Fibroblast of peridontal ligament (primary cell): ENCODE results near the gene HEPHL1.

ENCODE experiments used
- DNase-seq: peaks from one replicate; pipeline ENCODE4 v3.0.0-alpha.2; 2010; ENCODE audit errors: extremely low read depth

HEPHL1 gene

DNA sequence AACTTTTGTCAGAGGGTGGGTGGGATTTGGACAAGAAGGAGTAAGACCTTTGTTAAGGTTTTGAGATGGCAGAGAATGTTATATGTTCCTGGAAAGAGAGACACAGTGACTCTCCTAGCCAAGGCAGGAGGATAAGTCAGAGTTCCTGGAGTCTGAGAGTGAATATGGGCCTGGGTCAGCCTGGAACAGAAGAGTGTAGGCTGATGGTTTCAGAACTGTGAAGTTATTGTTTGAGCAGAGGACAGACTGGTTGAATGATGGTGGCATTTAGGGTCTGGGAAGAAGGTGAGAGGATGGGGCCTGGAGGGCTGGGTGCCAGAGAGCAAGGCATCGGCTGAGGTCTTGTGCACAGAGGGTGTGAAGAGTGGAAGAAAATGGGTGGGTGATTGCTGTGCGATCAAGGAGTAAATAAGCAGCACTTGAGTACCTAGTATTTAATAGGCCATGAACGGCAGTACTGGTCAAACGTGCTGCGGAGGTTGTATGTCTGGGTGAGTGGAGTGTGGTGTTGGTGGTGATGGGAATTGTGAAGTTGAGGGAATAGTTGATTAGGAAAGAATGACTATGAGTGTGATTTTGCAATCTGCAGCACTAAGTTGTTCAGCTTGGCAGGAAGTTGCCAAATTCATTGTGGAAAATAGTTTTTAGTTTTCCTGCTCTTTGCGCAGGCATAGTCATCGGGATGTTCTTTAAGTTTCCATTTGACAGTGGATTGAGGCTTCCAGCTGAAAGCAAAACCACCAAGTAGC is 109.3 kb downstream of the HEPHL1 start:
- DNase-seq: peak; percentile 97

DNA sequence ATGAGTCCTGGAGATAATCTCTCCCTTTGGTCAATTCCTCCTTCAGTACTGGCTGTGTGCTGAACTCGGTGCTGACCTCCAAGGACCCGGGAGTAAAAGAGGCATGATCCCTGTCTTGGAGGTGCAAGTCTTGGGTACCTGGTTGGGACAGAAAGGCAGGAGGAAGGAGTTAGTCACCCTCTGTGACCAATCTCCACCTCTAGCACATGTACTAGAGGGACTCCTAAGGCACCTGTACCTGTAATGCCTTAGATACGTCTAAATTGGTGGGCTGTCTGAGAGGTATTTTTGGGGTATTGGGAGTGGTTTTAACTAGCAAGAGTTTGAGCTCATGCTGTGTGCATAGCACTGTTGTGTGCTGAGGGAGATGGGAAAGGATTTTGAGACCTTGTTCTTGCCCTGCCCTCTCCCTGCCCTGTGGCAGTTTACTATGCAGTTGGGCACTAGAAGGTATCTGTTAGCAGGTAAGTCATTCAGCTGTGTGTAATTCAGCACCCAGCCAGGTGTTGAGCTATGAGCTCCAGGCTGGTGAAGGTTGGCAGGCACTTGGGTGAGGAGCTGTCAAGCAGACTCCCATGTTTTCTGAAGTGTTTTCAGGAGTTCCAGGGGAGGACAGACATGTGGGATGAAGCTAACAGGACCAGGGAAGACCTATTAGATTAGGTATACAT is 110.0 kb downstream of the HEPHL1 start:
- no peak for DNase-seq

DNA sequence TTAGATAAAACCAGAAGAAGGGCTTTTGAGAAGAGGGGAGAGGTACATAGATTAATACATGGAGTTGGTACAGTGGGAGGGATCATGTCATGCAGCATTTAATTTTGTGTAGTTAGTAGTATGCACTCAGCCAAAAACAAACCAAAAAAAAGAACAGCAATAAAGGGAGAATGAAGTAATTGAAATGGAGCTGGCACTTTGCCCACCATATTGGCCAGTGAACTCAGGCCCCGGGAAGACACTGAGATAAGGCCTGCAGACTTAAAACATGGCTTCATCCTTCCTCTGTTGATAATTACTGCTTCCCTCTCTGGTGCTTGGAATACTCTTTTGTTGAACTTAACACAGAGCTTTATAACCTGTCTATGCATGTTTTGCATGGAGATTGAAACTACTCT is 110.6 kb downstream of the HEPHL1 start:
- peak; percentile 51 for DNase-seq

DNA sequence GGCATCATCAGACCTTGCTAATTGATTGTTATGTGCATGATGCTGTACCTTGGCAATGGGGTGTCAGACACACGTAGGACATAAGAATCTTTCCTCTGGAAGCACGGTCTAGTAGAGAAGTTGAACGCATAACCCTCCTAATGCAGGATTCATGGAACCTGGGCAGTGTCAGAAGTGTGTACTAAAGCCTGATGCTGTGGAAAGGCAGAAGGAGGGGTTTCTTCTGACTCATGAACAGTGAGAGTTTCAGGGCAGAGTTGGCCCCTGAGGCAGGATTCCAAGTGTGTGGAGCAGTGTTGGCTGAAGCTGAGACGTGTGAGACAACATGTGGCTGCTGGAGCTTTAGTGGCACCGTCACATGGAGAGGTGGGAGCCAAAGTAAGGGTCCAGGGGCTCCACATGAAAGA is 111.0 kb downstream of the HEPHL1 start:
- DNase-seq: peak; percentile 76

DNA sequence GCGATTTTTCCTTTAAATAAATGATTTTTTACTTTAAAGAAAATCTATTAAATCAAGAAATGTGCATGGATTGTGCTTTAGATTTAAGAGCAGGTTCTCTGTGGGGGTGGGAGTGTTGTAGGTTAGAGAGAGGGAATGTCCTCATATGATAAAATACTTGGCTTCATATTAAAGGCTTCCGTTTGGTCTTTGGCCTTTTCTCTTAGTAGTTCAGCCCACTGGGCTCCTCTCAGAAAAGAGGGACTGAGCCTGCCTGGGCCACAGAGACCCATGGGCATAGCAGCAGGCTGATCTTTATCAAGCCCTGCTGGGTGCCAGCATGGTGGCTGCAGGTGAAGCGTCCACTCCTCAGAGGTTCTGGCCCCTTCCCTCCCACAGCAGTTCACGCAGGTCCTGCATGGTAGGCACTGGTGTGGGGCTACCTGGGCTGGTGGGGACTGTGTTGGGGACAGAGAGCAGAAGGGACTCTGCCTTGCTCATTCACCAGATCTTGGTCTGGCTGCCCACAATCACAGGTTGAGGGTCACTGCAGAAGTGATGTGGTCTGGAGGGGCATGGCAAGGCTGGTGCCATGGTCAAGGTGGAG is 111.8 kb downstream of the HEPHL1 start:
- no peak for DNase-seq

DNA sequence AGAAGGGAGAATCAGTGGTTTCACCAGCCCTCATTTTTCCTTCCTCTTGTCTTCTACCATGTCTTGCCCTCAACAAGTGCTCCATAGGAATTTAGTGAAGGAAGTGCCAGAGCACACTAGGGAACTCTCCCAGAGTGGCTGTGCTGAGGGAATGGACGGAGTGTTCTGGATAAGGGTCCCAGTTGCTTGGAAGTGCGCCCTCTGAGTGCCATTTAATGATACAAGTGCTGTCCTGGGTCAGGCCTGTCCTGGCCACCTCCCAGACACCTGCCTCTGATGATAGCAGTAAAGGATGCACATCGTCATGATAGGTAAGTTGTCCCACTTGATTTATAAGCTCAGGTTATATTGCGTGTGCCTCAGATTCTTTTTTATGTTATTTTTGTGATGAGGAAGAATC is 112.6 kb downstream of the HEPHL1 start:
- no peak for DNase-seq

DNA sequence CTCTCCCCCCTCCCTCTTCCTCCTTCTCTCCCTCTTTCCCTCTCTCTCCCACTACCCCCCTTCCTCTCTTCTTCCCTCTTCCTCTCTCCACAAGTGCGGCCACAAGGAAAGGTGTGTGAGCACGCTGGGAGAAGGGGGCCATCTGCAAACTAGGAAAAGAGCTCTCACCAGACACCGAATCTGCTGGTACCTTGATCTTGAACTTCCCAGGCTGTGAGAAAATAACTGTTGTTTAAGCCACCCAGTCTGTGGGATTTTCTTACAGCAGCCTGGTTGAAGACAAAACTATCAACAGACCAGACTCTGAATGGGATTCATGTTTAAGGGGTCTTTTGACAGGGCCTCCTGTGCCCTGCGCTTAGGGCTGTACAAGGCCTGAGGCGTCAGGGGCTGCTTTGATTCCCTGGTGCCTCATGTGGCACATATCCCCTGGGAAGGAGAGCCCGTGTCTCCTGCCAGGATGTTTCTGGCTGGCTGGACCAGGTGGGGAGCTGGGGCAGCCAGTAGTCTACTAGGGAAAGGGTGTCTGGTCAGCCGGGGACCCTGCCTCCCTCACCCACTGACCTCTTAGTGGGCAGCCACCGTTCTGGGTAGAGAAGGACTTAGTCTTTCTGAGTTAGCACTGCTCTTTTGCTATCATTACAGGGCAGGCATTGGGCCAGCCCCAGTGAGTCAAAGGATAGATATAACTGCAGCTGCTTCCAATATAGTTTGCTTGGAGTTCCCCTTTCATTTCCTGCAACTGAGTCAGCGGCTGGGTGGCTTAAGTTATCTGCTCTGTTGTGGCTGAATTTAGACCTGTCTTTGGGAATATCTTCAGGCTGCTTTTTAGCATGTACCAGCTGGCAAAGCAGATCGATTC is 113.7 kb downstream of the HEPHL1 start:
- peak; percentile 95 for DNase-seq

DNA sequence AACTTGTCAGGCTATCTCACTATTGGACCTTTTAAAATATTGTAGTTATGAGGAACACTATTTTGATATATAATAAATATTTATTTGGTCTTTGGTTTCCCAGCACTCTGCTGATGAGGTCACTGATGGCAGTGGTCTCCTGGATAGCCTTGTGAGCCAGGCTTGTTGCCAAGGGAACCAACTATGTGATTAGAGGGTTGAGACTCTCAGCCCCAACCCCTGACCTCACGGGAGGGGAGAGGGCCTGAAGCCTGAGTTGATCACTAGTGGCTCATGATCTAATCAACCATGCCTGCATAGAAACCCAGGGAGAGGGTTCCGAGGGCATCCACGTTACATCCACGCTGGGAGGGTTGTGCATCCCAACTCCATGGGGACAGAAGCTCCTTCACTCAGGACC is 118.3 kb downstream of the HEPHL1 start:
- DNase-seq: no peak

DNA sequence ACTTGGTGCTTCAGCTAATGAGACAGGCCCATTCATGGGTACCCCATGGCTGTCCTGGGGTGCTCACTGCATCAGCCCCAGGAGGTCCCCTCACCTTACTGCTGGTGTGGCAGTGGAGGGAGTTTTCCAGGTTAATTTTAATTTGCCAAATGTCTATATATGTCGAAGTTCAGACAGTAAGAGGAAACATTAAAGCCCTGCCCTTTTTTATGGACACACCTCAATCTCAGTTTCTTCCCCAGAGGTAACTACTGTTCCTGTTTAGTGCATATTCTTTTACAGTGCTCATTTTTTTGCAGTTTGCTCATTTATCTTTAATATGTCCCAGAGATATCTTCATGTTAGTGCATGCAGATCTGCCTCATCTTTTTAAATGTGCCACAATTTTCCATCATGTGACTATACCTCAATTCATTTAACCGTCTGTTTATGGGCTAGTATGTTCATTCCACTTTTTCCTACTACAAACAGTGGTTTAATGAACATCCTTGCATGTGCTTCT is 119.1 kb downstream of the HEPHL1 start:
- no peak for DNase-seq

DNA sequence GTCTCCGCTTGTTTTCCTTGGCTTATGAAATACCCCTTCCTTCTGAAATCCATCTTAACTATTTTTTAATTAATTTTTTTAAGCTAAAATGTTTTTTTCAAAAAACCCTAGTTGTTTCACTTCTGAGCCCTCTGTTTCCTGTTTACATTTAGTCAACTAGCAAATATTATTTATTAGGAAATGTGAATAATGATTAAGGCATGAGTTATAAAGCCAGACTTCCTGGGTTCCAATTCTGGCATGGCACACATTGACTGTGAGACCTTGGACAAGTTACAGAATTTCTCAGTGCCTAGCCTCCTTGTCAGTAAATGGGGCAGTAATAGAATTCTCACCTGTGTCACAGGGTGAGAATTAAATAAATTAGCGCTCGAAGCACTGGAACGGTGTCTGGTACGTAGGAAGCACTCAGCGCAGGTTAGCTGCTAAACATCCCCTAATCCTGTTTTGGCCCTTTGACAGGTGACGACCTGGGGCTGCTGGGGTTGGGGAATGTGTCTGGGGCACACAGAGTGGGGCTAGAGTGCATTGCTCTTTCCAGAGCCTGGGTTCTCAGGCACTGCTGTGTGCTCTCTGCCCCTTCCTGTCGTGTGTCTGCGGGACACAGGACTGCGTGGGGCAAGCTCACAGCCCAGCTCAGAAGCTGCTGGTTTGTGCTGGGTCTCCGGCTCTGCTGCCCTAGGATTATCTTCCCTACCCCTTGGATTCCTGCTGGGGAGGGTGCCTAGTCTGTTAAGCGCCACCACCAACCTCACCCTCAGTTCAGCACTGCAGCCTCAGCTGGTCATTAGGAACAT is 120.6 kb downstream of the HEPHL1 start:
- no peak for DNase-seq

DNA sequence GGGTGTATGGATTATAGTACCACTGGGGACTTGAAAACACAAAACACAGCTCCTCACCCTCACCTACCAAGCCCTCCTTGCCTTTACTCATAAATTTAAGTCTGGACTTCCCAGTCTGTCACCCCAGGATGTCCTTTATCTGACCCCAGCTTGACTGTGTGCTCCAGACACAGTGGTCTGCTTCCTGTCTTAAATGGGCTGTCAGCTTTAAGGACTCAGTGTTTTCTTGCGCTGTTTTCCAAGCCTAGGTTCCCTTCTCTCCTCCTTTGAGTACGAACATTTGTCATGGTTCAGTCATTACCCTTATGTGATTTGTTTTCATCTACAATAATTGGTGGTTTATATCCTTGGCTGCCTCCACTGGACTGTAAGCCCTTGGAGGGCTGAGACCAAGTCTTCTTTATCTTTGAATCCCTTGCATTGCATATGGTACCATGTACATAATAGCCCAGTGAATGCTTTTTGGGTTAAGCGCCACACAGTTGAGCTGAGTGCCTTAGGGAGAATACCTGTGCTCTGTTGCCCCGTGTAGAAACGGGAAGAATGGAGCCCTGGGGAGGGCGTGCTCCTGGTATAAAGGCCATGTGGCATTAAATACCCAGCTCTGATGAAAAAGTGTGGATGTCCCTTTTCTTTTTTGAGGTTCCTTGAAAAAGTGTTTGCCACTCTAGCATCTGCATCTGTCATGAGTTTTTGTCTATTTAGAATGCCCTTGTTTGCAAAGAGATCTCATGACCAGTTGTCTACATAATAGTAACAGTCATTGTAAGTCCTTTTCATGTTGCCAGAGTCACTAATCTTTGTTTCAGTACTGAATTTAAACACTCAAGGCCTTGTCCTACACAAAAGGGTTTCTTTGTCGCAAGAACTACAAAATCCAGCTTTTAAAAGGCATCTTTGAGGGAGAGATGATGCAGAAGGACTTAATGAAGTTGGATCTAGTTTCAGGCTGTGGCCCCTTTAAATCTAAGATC is 121.4 kb downstream of the HEPHL1 start:
- no peak for DNase-seq

DNA sequence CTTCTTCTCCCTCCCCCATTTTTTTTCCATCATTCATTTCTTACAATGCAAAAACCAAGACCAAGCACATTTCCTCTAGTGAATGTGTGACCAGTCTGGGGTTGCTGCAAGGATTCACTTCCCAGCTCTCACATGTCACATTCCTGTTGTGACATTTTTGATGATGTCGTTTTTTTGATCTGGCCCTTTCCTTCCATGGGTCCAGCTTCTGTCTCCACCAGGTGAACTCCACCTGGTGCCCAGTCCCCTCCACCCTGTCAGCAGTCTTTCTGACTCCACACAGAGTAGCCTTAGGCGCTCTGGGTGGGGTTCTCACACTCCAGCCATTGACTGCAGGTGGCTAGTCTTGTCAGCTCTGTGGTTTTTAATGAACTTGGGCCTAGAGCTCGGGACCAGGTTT is 123.1 kb downstream of the HEPHL1 start:
- DNase-seq: no peak

DNA sequence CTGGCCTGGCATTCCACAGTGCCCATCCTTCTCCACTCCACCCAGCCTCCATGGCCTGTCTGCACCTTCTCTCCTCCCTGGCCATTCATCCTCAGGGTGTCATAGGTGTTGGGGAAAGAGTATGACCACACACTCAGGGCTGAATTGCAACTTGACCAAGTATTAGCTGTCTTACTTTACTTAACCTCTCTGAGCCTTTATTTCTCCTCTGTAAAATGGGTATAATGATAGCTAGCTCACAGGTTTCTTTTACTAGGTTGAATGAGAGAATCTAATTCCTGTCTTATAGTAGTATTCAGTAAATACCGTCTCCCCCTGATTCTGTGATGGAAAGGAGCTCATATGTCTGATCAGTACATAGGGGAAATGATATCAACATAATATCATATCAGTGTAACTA is 123.5 kb downstream of the HEPHL1 start:
- no peak for DNase-seq

DNA sequence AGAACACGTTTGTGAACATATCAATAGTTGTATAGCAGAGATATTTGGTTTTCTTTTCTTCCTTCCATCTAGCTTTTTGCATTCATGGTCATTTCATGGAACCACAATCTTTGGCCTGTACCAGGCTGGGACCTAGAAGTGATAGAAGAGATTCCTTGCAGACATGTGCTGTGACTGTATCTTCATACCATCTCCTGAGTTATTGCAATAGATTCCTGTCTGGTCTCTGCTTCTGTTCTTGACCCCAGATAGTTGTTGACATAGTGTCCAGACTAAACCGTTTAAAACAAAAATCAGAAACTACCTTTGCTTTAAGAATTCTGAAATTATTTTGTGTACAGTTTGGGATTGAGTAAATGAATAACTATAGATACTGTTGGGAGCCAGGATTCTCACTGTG is 124.3 kb downstream of the HEPHL1 start:
- DNase-seq: no peak

DNA sequence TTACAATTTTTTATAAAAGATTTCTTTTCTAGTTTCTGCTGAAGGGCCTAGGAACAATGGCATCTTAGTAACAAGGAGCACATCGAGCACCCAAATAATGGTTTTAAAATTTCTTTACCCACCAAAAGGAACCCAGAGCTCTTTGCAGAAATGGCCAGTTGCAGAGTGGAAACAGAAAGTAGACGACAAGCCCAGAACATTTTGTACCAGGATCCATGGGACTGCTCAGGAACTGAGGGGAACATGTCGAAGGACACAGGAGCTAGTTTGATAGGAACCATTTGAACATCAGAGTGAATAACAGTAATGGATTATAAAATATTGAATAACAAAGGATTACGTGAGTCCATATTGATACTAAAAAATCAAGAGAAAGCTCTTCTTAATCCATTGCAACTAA is 124.8 kb downstream of the HEPHL1 start:
- DNase-seq: no peak

DNA sequence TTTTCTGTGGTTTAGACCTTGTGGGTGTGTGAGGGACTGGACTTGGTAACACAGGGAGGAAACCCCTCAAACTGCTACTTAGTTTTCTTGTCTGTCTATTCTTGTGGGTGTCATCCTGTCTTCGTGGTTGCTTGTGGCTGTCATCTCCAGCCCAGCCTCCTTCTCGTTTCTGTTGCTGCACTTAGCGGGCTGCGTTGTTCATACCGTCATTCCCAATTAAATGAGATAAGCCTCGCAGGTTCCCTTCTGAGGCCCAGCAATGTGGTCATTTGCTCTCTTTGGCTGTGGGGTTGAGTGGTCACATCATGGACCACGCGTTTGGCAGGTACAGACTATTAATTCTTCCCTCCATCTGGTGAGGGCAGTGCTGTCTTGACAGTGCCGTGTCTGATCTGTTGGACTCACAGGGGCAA is 126.3 kb downstream of the HEPHL1 start:
- no peak for DNase-seq

DNA sequence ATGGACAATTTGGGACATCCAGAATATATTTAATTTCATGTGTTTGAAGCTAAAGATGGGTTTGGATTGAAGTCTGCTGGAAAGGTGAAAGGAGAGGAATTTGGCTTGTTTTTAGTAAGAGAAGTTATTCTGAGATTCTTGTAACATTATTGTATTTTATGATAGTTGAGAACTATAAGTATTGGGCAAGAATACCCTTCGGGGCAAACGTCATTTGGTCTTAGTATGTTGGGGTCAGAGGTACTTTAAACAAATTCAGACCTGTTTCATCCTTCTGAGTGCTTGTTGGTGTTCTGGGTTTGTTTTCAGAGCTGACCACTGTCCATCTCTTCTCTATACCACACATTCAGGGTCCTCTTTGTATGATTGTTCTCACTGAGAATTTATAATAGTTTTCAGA is 127.0 kb downstream of the HEPHL1 start:
- DNase-seq: no peak

DNA sequence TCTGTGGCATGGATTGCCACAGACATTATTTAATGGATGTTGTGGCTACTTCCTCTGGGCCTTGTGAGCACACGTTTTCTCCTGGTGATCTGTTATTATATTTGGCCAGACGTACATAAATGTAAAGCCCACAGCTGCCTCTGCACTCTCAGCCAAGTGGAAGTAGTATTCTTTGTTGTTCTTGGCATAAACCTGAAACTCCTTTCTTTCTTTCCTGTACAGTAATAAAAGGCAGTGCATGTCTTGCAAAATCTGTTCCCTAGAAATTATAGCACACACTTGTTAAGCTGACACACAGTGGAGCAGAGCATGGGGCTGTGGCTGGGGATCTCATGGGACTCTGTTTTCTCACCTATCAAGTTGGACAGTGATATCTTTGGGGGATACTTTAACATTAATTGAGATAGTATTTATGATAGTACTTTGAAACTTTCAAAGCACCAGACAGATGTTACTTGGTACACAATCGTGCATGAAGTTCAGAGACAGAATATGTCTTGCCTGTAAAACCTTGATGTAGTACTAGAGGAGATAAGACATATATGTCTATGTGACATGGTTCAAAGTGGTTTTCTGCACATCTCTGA is 128.4 kb downstream of the HEPHL1 start:
- peak; percentile 58 for DNase-seq

DNA sequence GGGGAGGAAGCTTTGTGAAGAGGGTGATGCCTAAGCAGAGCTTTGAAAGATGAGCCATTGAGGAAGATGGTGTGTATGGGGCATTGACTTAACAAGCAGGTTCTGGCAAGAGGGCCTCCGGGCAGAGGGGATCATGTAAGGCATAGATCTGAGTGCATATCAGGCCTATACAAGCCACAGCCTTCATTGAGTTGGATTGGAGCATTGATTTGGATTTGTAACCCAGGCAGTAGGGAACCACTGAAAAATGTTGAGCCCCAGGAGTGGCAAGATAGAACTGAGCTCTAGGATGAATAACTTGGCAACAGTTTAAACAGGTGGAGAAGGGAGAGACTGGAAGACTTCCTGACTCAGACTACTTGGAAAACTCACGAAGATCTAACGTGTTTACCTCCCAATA is 128.9 kb downstream of the HEPHL1 start:
- no peak for DNase-seq
